ENCODE data around the gene KCTD19. TPM values are rescaled to one million over a fixed set of nuclear protein-coding genes. Genes with fewer than 3 reads are reported as not detected.

KCTD19 gene
- total RNA-seq, 1 donor from 2014 or later, result not detected

DNA sequence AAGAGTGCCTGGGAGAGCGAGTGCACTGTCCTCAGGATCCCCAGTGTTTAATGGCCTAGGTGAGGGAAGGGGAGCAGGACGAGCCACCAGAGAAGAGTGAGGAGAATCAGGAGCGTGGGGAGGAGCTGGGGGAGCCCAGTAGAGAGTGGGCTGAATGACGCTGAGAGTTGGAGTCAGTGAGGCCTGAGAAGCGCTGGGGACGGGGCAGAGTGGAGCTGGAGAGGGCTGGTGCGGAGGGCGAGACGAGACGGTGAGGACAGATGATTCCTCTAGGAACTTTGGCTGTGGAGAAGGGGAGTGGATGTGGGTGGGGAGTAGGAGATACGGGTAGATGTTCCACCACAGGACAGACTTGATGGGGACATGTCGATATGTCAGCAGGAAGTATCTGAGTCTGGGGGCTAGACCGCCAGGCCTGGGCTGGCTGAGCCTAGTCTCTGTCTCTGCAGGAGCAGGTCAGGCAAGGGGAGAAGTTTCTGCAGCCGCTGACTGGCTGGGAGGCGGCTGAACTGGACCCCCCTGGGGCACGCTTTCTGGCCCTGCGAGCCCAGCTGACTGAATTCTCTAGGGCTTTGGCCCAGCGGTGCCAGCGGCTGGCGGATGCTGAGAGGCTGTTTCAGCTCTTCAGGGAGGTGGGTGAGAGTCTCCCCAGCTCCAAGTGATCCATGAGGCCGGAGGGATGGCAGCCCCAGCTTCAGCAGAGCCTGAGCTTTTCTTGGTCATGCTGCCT, 42.5 kb downstream of the KCTD19 start:
- DNase-seq (ENCODE audit: low read depth), result no peak

DNA sequence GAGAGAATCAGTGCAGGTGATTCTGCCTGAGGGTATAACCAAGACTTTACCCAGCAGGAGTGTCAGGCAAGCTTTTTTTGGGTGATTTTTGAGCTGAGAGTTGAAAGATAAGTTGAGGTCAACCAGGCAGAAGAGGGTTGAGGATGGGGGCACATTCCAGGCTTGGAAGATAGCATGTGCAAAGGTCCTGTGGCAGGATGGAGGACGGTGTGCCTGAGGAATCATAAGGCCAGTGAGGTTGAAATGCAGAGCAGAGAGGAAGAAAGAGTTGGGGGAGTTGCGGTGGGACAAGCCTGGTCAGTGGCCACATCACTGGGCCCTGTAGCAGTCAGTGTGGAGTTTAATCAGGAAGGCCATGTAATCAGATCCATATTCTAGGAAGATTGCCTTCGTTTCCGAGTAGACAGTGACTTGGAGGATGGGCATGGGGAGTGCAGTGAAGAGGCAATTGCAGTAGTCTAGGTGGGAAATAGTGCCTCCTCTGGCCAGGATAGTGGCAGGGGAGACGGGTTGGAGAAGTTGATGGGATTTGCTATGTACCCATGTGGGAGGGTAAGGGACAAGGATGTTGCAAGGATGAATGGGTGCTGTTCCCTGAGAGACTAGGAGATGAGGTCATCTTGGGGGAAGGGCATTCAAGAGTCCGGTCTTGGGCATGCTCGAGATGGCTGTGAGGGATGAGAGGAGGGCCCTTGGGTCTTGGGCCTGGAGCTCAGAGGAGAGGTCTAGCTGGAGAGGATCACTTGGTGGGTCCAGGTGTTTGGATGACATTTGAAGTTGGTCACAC, 43.3 kb downstream of the KCTD19 start:
- DNase-seq (ENCODE audit: low read depth), result no peak

DNA sequence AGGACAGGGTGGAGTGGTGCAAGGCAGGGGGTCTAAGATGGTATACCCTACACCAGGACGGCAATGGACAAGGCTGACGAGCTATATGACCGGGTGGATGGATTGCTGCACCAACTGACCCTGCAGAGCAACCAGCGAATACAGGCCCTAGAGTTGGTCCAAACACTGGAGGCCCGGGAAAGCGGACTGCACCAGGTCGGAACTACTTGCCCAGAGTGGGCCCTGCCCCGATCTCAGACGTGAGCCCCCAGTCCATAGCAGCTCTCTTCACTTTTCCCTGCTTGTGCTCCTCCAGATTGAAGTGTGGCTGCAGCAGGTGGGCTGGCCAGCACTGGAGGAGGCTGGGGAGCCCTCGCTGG, 44.1 kb downstream of the KCTD19 start:
- DNase-seq (ENCODE audit: low read depth), result no peak

DNA sequence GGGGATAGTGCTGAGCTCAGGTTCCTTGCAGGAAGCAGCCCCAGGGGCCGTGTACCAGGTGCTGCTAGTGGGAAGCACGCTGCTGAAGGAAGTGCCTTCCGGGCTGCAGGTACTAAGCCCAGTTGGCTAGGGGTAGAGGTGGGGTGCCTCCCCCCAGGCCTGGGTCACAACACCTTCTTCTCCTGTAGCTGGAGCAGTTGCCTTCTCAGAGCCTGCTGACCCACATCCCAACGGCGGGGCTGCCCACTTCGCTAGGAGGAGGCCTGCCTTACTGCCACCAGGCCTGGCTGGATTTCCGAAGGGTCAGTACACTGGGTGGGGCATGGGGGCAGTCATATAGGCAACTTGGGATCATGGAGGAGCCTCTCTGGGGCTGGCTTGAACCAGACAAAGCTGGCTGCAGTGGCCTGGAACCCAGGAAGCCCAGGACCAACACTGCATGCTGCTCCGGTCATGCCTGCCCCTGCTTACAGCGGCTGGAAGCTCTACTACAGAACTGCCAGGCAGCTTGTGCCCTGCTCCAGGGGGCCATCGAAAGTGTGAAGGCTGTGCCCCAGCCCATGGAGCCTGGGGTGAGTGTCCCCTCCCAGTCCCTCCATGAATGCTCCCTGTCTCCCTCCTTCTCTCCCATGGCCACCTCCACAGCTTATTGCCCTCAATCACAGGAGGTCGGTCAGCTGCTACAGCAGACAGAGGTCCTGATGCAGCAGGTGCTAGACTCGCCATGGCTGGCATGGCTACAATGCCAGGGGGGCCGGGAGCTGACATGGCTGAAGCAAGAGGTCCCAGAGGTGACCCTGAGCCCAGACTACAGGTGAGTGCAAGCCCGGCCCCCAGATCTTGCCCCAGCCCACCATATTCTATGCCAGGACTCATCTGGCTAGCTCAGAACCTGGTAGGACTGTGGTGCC, 44.8 kb downstream of the KCTD19 start:
- DNase-seq (ENCODE audit: low read depth), result no peak

DNA sequence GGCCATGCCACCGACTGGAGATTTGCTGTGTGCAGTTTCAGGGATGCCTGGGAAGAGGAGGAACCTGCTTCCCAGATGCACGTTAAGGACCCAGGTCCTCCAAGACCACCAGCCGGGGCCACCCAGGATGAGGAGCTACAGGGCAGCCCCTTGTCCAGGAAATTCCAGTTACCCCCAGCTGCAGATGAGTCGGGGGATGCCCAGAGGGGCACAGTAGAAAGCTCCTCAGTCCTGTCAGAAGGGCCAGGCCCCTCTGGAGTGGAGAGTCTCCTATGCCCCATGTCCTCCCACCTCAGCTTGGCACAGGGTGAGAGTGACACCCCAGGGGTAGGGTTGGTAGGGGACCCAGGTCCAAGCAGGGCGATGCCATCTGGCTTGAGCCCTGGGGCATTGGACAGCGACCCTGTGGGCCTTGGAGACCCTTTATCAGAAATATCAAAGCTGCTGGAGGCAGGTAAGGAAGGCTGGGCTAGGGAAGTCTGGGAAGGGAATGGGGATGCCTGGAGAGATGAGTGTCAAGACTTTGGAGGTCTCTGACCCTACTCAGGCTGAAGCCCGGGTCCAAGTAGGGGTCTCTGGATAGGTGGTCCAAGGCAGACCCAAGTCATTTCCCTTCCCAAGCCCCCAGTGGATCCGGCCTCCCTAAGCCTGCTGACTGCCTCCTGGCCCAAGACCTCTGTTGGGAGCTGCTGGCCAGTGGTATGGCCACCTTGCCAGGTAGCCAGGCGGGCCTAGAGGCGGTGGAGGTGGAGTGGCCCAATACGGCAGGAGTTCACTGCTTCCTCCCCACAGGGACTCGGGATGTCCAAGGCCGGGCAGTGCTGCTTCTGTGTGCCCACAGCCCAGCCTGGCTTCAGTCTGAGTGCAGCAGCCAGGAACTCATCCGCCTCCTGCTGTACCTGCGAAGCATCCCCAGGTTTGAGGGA, 46.2 kb downstream of the KCTD19 start:
- DNase-seq (ENCODE audit: low read depth), result no peak

DNA sequence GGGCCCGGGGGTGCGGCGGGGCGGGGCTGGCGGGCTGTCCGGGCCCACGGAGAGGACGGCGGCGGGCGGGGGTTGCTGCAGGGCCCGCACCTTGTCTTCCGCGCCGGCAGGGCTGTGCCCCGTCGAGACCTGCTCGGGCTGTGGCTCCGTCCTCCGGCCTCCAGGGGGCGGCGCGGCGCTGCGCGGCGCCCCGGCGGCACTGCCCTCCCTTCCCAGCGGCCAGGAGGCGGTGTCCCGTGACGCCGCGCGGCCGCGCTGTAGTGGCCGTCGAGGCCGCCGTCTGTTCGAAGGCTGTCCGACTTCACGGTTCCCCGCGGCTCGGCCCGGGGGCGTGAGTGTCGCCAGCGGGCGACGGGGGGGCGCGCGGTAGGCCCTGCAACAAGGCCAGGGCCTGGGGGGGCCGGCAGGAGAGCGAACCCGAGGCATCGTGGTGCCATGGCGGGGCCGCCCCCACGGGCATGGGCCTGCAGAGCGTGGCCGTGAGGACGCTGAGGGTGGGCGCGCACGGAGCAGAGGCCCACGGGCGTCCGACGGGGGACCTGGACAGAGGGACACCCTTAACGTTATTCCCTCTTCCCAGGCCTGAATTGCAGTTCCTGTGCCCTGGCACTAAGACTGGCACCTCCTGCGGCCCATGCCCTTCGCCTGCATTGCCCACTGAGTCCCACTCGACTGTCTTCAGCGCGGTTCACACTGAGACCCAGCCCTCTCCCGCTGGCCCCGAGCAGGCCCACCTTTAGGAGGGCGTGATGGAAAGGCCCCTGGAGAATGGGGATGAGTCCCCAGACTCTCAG, 47.0 kb downstream of the KCTD19 start, which contains the start of gene PLEKHG4:
PLEKHG4 (plus strand) TSS at position 237 of the 794 bp plus-strand sequence; CDS start at position 750, 513 bp downstream.
- no peak for DNase-seq (ENCODE audit: low read depth)

DNA sequence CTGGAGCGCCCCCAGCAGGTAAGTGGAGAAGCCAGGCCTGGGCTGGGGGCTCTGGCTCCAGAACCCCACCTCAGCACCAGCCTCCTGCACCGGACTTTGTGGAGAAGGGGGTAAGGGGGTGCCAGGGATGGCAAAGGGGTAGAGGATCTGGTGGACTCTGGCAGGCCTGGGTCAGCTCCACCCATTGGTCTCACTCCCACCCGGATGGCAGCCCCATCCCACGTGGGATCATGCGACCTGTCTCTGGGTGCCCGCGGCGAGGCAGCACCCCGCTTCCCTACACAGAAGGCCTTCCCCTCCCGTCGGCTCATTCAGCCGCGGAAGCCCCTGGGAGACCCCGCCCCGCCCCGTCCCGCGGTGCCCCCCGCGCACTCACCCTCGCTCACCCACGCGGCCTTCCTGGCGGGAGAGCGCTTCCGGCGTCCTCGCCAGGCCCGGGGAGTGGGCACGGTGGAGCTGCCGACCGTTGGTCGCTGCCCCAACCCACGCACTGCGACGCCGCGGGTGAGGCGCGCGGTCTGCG, 47.7 kb downstream of the KCTD19 start:
- no peak for DNase-seq (ENCODE audit: low read depth)

DNA sequence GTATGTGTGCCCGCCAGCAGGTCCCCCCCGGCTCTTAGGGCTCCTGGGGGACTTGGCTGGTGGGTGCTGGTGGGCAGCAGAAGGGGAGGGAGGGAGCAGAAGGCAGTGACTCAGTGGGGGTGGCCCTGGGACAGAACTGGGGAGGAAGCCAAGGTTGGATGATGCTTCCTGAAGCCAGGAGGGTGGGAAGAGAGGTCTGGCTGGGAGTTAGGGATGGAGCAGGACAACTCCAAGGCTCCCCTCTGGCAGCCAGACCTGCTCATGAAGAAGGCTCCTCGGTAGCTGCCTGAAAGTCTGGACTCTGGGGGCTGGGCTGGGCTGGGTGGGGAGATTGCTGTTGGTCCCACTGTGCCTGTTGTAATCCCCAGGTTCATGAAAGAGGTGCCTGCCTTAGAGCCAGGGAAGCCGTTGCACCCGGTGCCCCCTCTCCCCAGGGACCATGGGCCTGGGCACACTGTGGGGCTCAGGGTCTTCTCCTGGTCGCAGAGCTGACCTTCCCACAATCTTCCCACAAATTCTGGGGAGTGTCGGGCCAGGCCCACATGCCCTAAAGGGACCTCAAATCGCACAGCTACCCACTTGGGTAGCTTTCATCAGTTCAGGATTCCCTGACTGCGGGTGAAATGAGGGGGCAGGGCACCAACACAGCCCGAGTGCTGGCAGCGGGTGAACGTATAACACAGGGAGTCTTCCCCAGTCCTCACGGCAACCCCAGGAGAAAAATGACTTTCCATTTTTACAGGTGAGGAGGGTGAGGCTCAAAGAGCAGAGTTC, 48.4 kb downstream of the KCTD19 start:
- DNase-seq (ENCODE audit: low read depth), result peak; percentile 50

DNA sequence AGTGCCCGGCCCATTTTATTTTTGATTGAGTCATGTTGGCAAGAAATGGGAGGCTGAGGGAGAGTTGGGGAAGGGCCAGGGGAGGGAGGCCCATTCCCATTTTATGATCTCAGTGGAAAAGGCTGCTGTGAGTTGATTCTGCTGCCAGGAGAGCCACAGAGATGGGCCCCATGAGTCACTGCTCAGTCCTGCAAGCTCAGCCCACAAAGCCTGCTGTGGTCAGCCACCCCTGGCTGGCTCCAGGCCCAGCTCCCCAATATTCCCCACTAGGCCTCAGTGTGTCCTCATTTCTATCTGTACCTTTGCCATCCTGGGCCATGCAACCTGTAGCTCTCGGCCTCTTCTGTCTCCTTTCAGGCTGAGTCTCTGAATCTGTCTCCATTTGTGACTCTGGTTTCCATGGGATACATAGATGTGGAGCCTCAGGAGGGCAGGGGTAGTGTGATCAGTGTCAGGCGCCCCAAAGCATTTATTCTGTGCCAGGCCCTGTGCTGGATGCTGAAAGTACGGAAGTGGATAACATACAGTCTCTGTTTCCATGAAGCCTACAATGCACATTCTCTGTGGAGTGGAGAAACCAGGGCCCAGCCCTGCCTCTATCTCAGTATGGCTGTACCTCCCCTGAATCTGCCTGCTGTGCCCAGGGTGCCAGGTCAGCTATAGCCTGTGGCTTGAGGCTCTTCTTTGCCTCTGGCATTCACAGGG, 49.1 kb downstream of the KCTD19 start:
- peak; percentile 99 for DNase-seq (ENCODE audit: low read depth)

DNA sequence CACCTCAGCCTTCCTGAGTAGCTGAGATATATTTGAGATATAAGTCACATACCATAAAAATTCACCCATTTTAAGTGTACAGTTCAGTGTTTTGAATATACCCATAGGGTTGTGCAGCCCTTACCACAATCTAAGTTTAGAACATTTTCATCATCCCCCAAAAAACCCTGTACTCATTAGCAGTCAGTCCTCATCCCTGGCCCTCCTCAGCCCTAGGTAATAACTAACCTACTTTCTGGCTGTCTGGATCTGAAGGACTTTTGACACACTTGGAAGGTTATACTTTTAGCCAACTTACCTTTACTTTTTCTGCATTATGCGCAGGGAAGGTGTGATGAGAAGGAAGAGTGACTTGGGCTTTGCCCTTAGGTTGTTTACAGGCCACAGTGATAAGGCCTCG, 51.2 kb downstream of the KCTD19 start:
- DNase-seq (ENCODE audit: low read depth), result no peak

DNA sequence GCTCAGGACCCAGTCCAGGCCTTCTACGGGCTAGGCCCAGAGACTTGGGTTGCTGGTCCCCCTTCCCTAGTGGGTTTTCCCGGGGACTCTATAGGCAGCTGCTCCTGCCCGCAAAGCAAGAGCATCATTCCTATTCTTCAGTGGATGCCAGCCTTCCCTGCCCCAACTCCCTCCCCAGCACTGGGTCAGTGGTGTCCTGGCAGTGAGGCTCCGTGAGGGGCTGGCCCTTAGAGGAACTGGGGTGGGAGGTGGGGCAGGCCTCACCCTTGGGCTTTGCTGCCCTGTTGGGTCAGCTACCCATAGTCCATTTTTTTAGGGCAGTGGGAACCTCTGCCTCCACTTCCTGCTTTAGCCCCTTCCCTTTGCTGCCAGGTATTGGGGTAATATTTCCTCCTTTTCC, 55.1 kb downstream of the KCTD19 start:
- no peak for DNase-seq (ENCODE audit: low read depth)

DNA sequence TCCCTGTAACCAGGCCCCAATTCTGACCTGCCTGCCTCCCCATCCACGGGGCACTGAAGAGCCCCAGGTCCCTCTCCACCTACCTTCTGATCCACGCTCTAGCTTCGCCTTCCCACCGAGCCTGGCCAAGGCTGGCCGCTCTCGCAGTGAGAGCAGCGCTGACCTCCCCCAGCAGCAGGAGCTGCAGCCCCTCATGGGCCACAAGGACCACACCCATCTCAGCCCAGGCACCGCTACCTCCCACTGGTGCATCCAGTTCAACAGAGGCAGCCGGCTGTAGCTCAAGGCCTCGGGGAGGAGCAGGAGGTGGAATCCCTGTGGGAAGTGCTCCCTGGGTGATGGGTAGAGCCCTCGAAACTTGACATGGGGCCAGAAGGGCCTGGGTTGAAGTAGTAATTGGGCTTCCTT, 55.6 kb downstream of the KCTD19 start:
- DNase-seq (ENCODE audit: low read depth), result no peak

DNA sequence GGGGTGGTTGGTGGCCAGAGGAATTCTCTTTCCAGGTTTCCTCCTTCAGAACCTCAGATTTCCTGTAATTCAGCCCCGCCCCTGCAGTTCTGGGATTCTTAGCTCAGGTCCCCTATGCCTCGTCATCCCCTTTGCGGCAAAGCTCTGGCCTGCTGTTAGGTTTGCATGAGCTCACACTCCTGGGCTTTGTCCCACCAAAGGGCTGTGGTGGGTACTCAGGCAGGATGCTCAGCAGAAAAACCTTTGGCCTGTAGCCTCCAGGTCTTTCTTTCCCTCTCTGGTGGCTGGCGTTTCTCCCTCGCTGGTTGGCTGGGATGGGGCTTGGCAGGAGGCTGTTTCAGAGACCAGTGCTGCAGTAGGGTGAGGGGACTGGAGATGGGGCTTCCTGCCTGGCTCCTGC, 56.8 kb downstream of the KCTD19 start:
- no peak for DNase-seq (ENCODE audit: low read depth)

DNA sequence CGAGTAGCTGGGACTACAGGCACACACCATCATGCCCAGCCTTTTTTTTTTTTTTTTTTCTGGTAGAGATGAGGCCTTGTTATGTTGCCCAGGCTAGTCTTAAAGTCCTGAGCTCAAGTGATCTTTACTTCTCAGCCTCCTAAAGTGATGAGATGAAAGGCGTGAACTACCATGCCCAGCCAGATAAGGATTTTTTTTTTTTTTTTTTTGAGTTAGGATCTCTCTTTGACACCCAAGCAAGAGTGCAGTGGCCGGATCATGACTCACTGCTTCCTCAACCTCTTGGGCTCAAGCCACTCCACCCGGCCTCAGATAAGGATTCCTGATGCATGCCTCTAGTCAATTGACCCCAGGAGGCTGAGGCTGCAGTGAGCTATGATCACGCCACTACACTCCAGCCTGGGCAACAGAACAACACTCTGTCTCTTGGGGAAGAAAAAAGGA, 58.4 kb downstream of the KCTD19 start:
- peak; percentile 81 for DNase-seq (ENCODE audit: low read depth)

DNA sequence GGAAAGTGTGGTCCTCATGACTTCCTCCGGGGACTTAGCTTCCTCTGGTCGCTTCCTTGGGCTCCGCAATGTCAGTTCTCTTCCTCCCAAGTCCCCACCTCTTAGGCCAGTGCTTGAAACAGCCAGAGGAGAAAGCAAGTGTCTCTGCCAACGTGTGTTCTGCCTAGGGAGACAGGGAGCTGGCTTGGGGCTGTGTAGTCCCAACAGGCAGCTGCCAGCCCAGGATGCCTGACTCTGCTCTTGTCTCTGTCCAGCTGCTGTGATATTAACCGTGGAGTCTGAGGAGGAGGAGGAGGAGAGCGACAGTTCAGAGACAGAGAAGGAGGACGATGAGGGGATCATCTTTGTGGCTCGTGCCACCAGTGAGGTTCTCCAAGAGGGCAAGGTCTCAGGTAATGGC, 60.7 kb downstream of the KCTD19 start:
- DNase-seq (ENCODE audit: low read depth), result peak; percentile 58

DNA sequence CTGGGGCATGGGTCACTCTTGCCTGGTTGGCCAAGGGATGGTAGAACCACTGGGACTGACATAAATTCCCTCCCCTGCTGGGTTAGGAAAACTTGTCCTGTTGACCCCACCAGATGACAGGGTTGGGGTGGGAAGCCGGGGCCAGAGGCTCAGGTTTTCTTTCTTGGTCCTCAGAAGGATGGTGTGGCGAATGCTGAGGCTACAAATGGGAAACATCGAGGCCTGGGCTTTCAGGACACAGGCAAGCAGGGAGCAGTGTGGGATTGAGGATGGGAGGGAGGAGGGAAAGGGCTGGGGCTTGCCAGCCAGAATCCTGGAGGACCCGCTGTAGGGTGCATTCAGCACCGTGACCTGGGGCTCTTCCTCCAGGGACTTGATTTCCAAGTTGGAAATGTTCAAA, 61.7 kb downstream of the KCTD19 start:
- DNase-seq (ENCODE audit: low read depth), result no peak

DNA sequence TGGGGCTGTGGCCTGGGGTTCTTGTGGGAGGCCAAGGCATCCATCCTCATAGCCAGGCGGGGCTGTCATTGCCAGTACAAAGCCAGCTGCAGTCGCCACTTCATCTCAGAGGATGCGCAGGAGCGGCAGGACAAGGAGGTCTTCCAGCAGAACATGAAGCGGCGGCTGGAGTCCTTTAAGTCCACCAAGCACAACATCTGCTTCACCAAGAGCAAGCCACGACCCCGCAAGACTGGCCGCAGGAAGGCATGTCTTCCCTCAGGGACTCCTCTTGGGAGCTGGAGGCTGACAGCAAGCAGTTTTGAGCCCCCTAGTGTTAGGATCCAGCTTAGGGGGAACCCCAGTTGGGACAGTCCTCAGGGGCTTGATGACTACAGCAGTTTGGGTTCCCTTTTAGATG, 62.3 kb downstream of the KCTD19 start:
- peak; percentile 50 for DNase-seq (ENCODE audit: low read depth)

DNA sequence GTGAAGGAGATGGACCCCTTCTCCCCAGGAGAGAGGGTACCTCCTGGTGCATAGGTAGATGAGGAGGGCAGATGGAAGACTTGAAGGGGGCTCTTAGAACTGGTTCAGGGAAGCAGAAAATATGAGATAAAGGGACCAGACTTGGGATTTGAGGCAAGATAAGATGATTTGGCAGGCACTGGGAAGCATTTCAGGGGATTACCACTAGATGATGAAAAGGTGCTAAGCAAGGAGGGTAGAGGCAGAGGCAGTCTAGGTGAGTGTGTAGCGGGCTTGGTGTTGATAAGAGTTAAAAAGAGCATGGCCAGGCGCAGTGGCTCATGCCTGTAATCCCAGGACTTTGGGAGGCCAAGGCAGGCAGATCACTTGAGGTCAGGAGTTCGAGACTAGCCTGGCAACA, 63.3 kb downstream of the KCTD19 start:
- DNase-seq (ENCODE audit: low read depth), result no peak
